C4-2B (cell line): ENCODE results near the gene MEGF8.

ENCODE experiments used
- ZFX ChIP-seq: fragments of 450-650 bp; IDR thresholded peaks from 2 replicates; pipeline ENCODE4 v1.6.1; 2017
- TF ChIP-seq, protein P1 (sequence below): fragments of 450-650 bp; conservative IDR thresholded peaks from 2 replicates; pipeline ENCODE4 v1.5.1; 2017; ENCODE audit warnings: mild to moderate bottlenecking

DNA sequence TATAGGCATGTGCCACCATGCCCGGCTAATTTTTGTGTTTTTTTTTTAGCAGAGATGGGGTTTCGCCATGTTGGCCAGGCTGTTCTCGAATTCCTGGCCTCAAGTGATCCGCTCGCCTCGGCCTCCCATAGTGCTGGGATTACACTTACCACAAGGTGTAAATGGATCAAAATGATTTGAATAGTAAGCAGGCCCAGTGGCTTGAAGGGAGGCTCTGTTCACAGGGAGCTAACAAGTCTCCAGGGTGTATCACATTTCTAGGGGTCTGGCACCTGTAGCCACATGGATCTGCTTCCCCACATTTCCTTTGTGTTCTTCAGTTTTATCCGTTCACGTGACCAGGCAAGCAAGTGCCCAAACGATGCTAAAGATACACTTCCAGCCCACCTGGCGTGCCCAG lies 78.2 kb downstream of the MEGF8 start:
- TF ChIP-seq, protein P1, sequence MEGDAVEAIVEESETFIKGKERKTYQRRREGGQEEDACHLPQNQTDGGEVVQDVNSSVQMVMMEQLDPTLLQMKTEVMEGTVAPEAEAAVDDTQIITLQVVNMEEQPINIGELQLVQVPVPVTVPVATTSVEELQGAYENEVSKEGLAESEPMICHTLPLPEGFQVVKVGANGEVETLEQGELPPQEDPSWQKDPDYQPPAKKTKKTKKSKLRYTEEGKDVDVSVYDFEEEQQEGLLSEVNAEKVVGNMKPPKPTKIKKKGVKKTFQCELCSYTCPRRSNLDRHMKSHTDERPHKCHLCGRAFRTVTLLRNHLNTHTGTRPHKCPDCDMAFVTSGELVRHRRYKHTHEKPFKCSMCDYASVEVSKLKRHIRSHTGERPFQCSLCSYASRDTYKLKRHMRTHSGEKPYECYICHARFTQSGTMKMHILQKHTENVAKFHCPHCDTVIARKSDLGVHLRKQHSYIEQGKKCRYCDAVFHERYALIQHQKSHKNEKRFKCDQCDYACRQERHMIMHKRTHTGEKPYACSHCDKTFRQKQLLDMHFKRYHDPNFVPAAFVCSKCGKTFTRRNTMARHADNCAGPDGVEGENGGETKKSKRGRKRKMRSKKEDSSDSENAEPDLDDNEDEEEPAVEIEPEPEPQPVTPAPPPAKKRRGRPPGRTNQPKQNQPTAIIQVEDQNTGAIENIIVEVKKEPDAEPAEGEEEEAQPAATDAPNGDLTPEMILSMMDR: no peak
- no peak for TF ChIP-seq ZFX
